ENCODE measurements around the gene OR51B4. TPM values are rescaled to one million over a fixed set of nuclear protein-coding genes. Genes with fewer than 3 reads are reported as not detected.
"Not testable (repeated sequence)": the region's sequence is repeated elsewhere in the genome, so short reads cannot be mapped to it uniquely, and the experiment has no call there.

The OR51B4 gene
- polyA plus RNA-seq: not detected

GRCh38 chr11:5301846-5302245 is at the start of gene OR51B4:
Gene OR51B4, minus strand, starts transcription at chr11:5301946. Its CDS starts 0 bp downstream, at chr11:5301946.
- no peaks in the 10 kb centered on the region for H3K4me1 Mint-ChIP-seq
- no peak within 1 kb of the TSS for H3K4me3 Mint-ChIP-seq
- peaks cover 0 to 2% (median 0%) of the 10 kb centered on the region in 6 donors for H3K9me3 Mint-ChIP-seq
- no peak for DNase-seq
- peaks cover 0 to 3% (median 0%) of the 10 kb centered on the region in 3 donors for H3K27me3 Mint-ChIP-seq (ENCODE audit: low read depth in 3 of 3)
- no peak within 1 kb of the TSS for H3K27ac Mint-ChIP-seq
- H3K36me3 Mint-ChIP-seq: no peaks in the 10 kb centered on the region

- no peak for DNase-seq
- H3K9me3 Mint-ChIP-seq: peaks cover 0 to 5% (median 0%) of the 10 kb centered on the region in 6 donors
- H3K27me3 Mint-ChIP-seq (ENCODE audit: low read depth in 3 of 3): no peaks in the 10 kb centered on the region
- no peak within 1 kb of the TSS for H3K27ac Mint-ChIP-seq
- H3K4me1 Mint-ChIP-seq: no peaks in the 10 kb centered on the region
- H3K4me3 Mint-ChIP-seq: no peak within 1 kb of the TSS
- H3K36me3 Mint-ChIP-seq: no peaks in the 10 kb centered on the region
Observed at GRCh38 chr11:5351208-5351607, 49.5 kb upstream of the OR51B4 start, which contains the start of gene OR51B6. Gene OR51B6, plus strand, starts transcription at chr11:5351508. Its CDS starts 0 bp downstream, at chr11:5351508.

- Mint-ChIP-seq H3K4me1 (no peaks in the 10 kb centered on the region), H3K27ac (no peak overlapping the region), H3K27me3 (ENCODE audit: low read depth in 3 of 3) (no peaks in the 10 kb centered on the region), H3K36me3 (no peaks in the 10 kb centered on the region), H3K4me3 (no peak overlapping the region), H3K9me3 (peaks cover 0 to 5% (median 0%) of the 10 kb centered on the region in 6 donors)
- DNase-seq: no peak
Observed at GRCh38 chr11:5349550-5349949, 47.8 kb upstream of the OR51B4 start.

GRCh38 chr11:5348551-5349194 is 46.9 kb upstream of the OR51B4 start:
- H3K27ac Mint-ChIP-seq: no peak overlapping the region
- no peaks in the 10 kb centered on the region for H3K4me1 Mint-ChIP-seq
- H3K9me3 Mint-ChIP-seq: peaks cover 0 to 5% (median 0%) of the 10 kb centered on the region in 6 donors
- no peak overlapping the region for H3K4me3 Mint-ChIP-seq
- DNase-seq: no peak
- no peaks in the 10 kb centered on the region for H3K27me3 Mint-ChIP-seq (ENCODE audit: low read depth in 3 of 3)
- no peaks in the 10 kb centered on the region for H3K36me3 Mint-ChIP-seq

GRCh38 chr11:5345831-5346230 is 44.1 kb upstream of the OR51B4 start:
- Mint-ChIP-seq H3K27ac (no peak overlapping the region), H3K9me3 (peaks cover 0 to 4% (median 0%) of the 10 kb centered on the region in 6 donors), H3K27me3 (ENCODE audit: low read depth in 3 of 3) (no peaks in the 10 kb centered on the region), H3K36me3 (no peaks in the 10 kb centered on the region), H3K4me1 (no peaks in the 10 kb centered on the region), H3K4me3 (no peak overlapping the region)
- DNase-seq: no peak

- H3K27me3 Mint-ChIP-seq (ENCODE audit: low read depth in 3 of 3): no peaks in the 10 kb centered on the region
- peaks cover 0 to 4% (median 0%) of the 10 kb centered on the region in 6 donors for H3K9me3 Mint-ChIP-seq
- no peaks in the 10 kb centered on the region for H3K4me1 Mint-ChIP-seq
- H3K27ac Mint-ChIP-seq: no peak within 1 kb of the TSS
- H3K4me3 Mint-ChIP-seq: no peak within 1 kb of the TSS
- no peaks in the 10 kb centered on the region for H3K36me3 Mint-ChIP-seq
- DNase-seq: no peak
Observed at GRCh38 chr11:5343474-5344335, 42.0 kb upstream of the OR51B4 start, which contains the start of gene OR51B5. Gene OR51B5, minus strand, starts transcription at chr11:5343524. Its CDS starts 0 bp downstream, at chr11:5343524.

- Mint-ChIP-seq H3K9me3 (peaks cover 0 to 3% (median 0%) of the 10 kb centered on the region in 6 donors), H3K4me3 (no peak overlapping the region), H3K27ac (no peak overlapping the region), H3K4me1 (no peaks in the 10 kb centered on the region), H3K36me3 (no peaks in the 10 kb centered on the region), H3K27me3 (ENCODE audit: low read depth in 3 of 3) (peaks cover 0 to 2% (median 0%) of the 10 kb centered on the region in 3 donors)
- DNase-seq: no peak
Observed at GRCh38 chr11:5339771-5340322, 38.1 kb upstream of the OR51B4 start.

GRCh38 chr11:5337253-5337652 is 35.5 kb upstream of the OR51B4 start:
- not testable (repeated sequence) for H3K9me3 Mint-ChIP-seq; H3K4me3 Mint-ChIP-seq; H3K27me3 Mint-ChIP-seq (ENCODE audit: low read depth in 3 of 3); H3K4me1 Mint-ChIP-seq; H3K27ac Mint-ChIP-seq; DNase-seq; H3K36me3 Mint-ChIP-seq

- Mint-ChIP-seq H3K27ac (no peak overlapping the region), H3K4me3 (no peak overlapping the region), H3K36me3 (no peaks in the 10 kb centered on the region), H3K4me1 (no peaks in the 10 kb centered on the region), H3K27me3 (ENCODE audit: low read depth in 3 of 3) (peaks cover 0 to 5% (median 0%) of the 10 kb centered on the region in 3 donors), H3K9me3 (peaks cover 0 to 1% (median 0%) of the 10 kb centered on the region in 6 donors)
- no peak for DNase-seq
Observed at GRCh38 chr11:5336331-5336730, 34.6 kb upstream of the OR51B4 start.

- H3K9me3 Mint-ChIP-seq: peaks cover 0 to 5% (median 0%) of the 10 kb centered on the region in 6 donors
Observed at GRCh38 chr11:5335170-5335569, 33.4 kb upstream of the OR51B4 start.

GRCh38 chr11:5324197-5324596 is 22.5 kb upstream of the OR51B4 start, which contains the start of gene OR51B2:
Gene OR51B2, minus strand, starts transcription at chr11:5324297. Its CDS starts 0 bp downstream, at chr11:5324297.
- Mint-ChIP-seq H3K36me3 (no peaks in the 10 kb centered on the region), H3K27ac (no peak within 1 kb of the TSS), H3K4me1 (no peaks in the 10 kb centered on the region), H3K9me3 (peaks cover 0 to 3% (median 0%) of the 10 kb centered on the region in 6 donors), H3K4me3 (no peak within 1 kb of the TSS), H3K27me3 (ENCODE audit: low read depth in 3 of 3) (no peaks in the 10 kb centered on the region)
- no peak for DNase-seq

More at GRCh38 chr11:5335170-5335569, 33.4 kb upstream of the OR51B4 start:
- peaks cover 0 to 5% (median 2%) of the 10 kb centered on the region in 3 donors for H3K27me3 Mint-ChIP-seq (ENCODE audit: low read depth in 3 of 3)
- H3K4me3 Mint-ChIP-seq: no peak overlapping the region
- H3K36me3 Mint-ChIP-seq: no peaks in the 10 kb centered on the region
- H3K27ac Mint-ChIP-seq: no peak overlapping the region
- H3K4me1 Mint-ChIP-seq: no peaks in the 10 kb centered on the region
- DNase-seq: no peak

- no peaks in the 10 kb centered on the region for H3K4me1 Mint-ChIP-seq
- H3K9me3 Mint-ChIP-seq: peaks cover 0 to 8% (median 0%) of the 10 kb centered on the region in 6 donors
- H3K27ac Mint-ChIP-seq: no peak overlapping the region
- no peak overlapping the region for H3K4me3 Mint-ChIP-seq
- no peaks in the 10 kb centered on the region for H3K36me3 Mint-ChIP-seq
- no peak for DNase-seq
- no peaks in the 10 kb centered on the region for H3K27me3 Mint-ChIP-seq (ENCODE audit: low read depth in 3 of 3)
Observed at GRCh38 chr11:5317292-5317691, 15.5 kb upstream of the OR51B4 start.

GRCh38 chr11:5313326-5314023 is 11.7 kb upstream of the OR51B4 start:
- H3K4me3 Mint-ChIP-seq; H3K27ac Mint-ChIP-seq; H3K9me3 Mint-ChIP-seq; H3K4me1 Mint-ChIP-seq; H3K36me3 Mint-ChIP-seq; DNase-seq; H3K27me3 Mint-ChIP-seq (ENCODE audit: low read depth in 3 of 3): not testable (repeated sequence)

Data from immature natural killer cell (primary cell).